Breast epithelium (tissue), 4 donors: ENCODE measurements around the gene GJA4. TPM values are rescaled to one million over a fixed set of nuclear protein-coding genes. Genes with fewer than 3 reads are reported as not detected.

Experiments
- DNase-seq, 2 donors: peaks; one replicate each; pipeline ENCODE4 v3.0.0-alpha.2; 2019; ENCODE audit warnings: low spot score in 2 of 2
- H3K27ac ChIP-seq, 2 donors: fragments of 200-600 bp; sonication (generic) in 1 of 2; one replicate each; pipeline ENCODE4 v1.5.1; 2016 to 2019; ENCODE audit warnings: mild to moderate bottlenecking in 1 of 2
- H3K27me3 ChIP-seq, 2 donors: fragments of 200-600 bp; sonication (generic) in 1 of 2; one replicate each; pipeline versions ENCODE4 v1.5.1 to v1.6.0; 2017 to 2019; ENCODE audit warnings: control low read depth in 1 of 2, mild to moderate bottlenecking in 1 of 2
- H3K36me3 ChIP-seq: fragments of 200-600 bp; one replicate; pipeline ENCODE4 v1.5.1; 2019
- H3K4me1 ChIP-seq, 2 donors: fragments of 200-600 bp; sonication (generic); one replicate each; pipeline ENCODE4 v1.5.1; 2016 to 2019; ENCODE audit warnings: control low read depth in 1 of 2
- H3K4me3 ChIP-seq, 3 donors: fragments of 200-600 bp; sonication (generic); 1 replicate in 2 of 3; 2 replicates in 1 of 3; pipeline ENCODE4 v1.5.1; 2016 to 2019; ENCODE audit warnings: mild to moderate bottlenecking in 3 of 3, moderate library complexity in 2 of 3
- H3K9me3 ChIP-seq, 2 donors: fragments of 200-600 bp; sonication (generic) in 1 of 2; one replicate each; pipeline ENCODE4 v1.5.1; 2016 to 2019; ENCODE audit warnings: control low read depth in 1 of 2
- POLR2A ChIP-seq: fragments of 450-650 bp; IDR thresholded peaks from one replicate; pipeline ENCODE4 v1.6.1; 2016; ENCODE audit warnings: antibody characterized with exemption, mild to moderate bottlenecking, moderate library complexity
- POLR2AphosphoS5 ChIP-seq, 3 donors: sonication (generic); formaldehyde crosslinking; IDR thresholded peaks; one replicate each; pipeline ENCODE4 v1.6.1; 2017; ENCODE audit warnings: antibody characterized with exemption in 3 of 3
- intact Hi-C: fragments of 100-400 bp; cut with DNase I; formaldehyde crosslinking; loops from one replicate; pipeline ENCODE4 v1.15.1; 2023; ENCODE audit warnings: low total_unique reads
- total RNA-seq, 3 donors: library from RNA; depleted of rRNA; stranded (reverse); fragments of >200 nt; gene quantifications; one replicate each; pipeline ENCODE4 v1.1.0, GENCODE V29; 2016
- TF ChIP-seq, protein P1 (sequence below), 3 donors: fragments of 450-650 bp; IDR thresholded peaks; one replicate each; pipeline ENCODE4 v1.5.1; 2016 to 2017; ENCODE audit warnings: antibody characterized with exemption in 3 of 3, mild to moderate bottlenecking in 3 of 3, moderate library complexity in 3 of 3

The GJA4 gene
- total RNA-seq, 3 donors from 2014 or later: 8.9 to 39.3 (median 18.9) TPM

GRCh38 chr1:34746785-34747637 is 45.8 kb upstream of the GJA4 start:
- intact Hi-C loops: no loop called here
- DNase-seq: no peak

DNA sequence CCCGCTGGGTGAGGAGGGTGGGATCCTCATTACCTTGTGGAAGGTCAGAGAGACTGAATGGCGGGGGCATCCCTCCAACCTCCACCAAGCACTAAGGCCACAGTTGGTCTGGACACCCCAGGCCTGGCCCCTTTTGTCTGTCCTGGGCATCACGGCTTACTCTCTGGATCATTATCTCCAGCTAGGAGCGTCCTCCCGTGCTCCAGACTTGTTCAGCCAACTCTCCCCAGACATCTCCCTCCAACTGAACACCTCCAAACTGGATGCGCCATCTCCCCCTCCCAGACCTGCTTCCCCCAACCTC is 45.2 kb upstream of the GJA4 start:
- intact Hi-C loops: no loop called here

More at GRCh38 chr1:34746785-34747637, 45.8 kb upstream of the GJA4 start:
- no peak for TF ChIP-seq POLR2A
- TF ChIP-seq, protein P1, sequence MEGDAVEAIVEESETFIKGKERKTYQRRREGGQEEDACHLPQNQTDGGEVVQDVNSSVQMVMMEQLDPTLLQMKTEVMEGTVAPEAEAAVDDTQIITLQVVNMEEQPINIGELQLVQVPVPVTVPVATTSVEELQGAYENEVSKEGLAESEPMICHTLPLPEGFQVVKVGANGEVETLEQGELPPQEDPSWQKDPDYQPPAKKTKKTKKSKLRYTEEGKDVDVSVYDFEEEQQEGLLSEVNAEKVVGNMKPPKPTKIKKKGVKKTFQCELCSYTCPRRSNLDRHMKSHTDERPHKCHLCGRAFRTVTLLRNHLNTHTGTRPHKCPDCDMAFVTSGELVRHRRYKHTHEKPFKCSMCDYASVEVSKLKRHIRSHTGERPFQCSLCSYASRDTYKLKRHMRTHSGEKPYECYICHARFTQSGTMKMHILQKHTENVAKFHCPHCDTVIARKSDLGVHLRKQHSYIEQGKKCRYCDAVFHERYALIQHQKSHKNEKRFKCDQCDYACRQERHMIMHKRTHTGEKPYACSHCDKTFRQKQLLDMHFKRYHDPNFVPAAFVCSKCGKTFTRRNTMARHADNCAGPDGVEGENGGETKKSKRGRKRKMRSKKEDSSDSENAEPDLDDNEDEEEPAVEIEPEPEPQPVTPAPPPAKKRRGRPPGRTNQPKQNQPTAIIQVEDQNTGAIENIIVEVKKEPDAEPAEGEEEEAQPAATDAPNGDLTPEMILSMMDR (IDR thresholded peaks at IDR 0.05): no peak
- no peak for TF ChIP-seq POLR2AphosphoS5 (IDR thresholded peaks at IDR 0.05)
- H3K4me1 ChIP-seq: no peaks in the 10 kb centered on the region
- H3K27ac ChIP-seq: no peak overlapping the region
- H3K27me3 ChIP-seq: peaks cover 0 to 5% of the 10 kb centered on the region in 2 donors
- H3K9me3 ChIP-seq: no peaks in the 10 kb centered on the region
- H3K36me3 ChIP-seq: no peaks in the 10 kb centered on the region
- H3K4me3 ChIP-seq: no peak overlapping the region

DNA sequence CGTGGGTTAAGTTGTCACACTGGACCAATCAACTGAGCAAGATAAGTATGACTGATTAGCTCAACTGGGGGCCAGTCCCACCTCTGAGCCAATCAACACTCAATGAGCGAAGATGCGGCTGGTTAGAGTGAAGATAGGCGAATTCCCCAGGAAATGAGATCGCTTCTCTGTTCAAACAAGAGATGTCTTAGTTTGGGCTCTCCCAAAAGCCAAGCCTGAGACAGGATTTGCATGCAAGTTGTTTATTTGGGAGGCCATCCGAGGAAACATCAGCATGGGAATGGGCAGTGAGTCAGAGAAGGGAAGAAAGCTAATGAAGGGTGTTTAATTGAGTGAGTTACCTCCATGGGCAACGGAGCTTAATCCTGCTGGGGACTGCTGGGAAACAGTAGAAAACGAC is 42.8 kb upstream of the GJA4 start:
- no peak for DNase-seq
- no peaks in the 10 kb centered on the region for H3K9me3 ChIP-seq
- no peak overlapping the region for H3K27ac ChIP-seq
- intact Hi-C loops: no loop called here
- no peak for TF ChIP-seq POLR2A
- no peak for TF ChIP-seq POLR2AphosphoS5 (IDR thresholded peaks at IDR 0.05)
- TF ChIP-seq, protein P1 (IDR thresholded peaks at IDR 0.05): no peak
- H3K4me3 ChIP-seq: no peak overlapping the region
- H3K36me3 ChIP-seq: no peaks in the 10 kb centered on the region
- H3K4me1 ChIP-seq: no peaks in the 10 kb centered on the region
- H3K27me3 ChIP-seq: peaks cover 0 to 5% of the 10 kb centered on the region in 2 donors

More for the DNA sequence above, 45.2 kb upstream of the GJA4 start:
- H3K4me1 ChIP-seq: no peaks in the 10 kb centered on the region
- no peak overlapping the region for H3K4me3 ChIP-seq
- H3K9me3 ChIP-seq: no peaks in the 10 kb centered on the region
- no peak for TF ChIP-seq POLR2A
- TF ChIP-seq, protein P1 (IDR thresholded peaks at IDR 0.05): no peak
- TF ChIP-seq POLR2AphosphoS5 (IDR thresholded peaks at IDR 0.05): no peak
- no peak overlapping the region for H3K27ac ChIP-seq
- H3K27me3 ChIP-seq: peaks cover 0 to 5% of the 10 kb centered on the region in 2 donors
- H3K36me3 ChIP-seq: no peaks in the 10 kb centered on the region
- DNase-seq: no peak

DNA sequence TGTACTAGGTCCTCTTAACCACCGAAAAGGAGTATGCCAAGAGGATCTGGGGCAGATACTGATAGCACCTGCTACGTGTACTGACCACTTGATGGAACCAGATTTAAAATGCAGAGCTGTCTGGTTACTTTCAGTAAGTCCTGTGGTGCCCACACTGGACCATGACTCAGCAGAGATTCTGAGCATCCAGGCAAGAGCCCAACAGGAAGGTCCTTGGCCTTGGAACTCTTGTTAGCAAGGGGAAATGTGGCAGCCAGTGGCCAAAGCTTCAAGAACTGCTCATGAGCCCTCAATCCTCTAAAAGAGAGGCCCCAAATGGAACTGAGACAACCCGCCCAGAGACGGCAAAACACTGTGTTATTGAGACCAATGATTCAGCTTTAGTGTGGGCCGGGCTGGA is 42.2 kb upstream of the GJA4 start:
- H3K9me3 ChIP-seq: no peaks in the 10 kb centered on the region
- H3K27me3 ChIP-seq: peaks cover 0 to 5% of the 10 kb centered on the region in 2 donors
- no peak for TF ChIP-seq POLR2A
- TF ChIP-seq POLR2AphosphoS5 (IDR thresholded peaks at IDR 0.05): no peak
- TF ChIP-seq, protein P1 (IDR thresholded peaks at IDR 0.05): no peak
- H3K4me3 ChIP-seq: no peak overlapping the region
- no peaks in the 10 kb centered on the region for H3K36me3 ChIP-seq
- intact Hi-C loops: no loop called here
- H3K4me1 ChIP-seq: no peaks in the 10 kb centered on the region
- H3K27ac ChIP-seq: no peak overlapping the region
- DNase-seq: no peak

GRCh38 chr1:34753163-34753562 is 39.6 kb upstream of the GJA4 start:
- no peak overlapping the region for H3K27ac ChIP-seq

More at GRCh38 chr1:34753163-34753562, 39.6 kb upstream of the GJA4 start:
- Histone ChIP-seq H3K27me3 (no peaks in the 10 kb centered on the region), H3K36me3 (no peaks in the 10 kb centered on the region), H3K9me3 (no peaks in the 10 kb centered on the region), H3K4me1 (no peaks in the 10 kb centered on the region), H3K4me3 (no peak overlapping the region)
- intact Hi-C loops: no loop called here
- no peak for DNase-seq
- TF ChIP-seq, protein P1 (IDR thresholded peaks at IDR 0.05): no peak
- TF ChIP-seq POLR2AphosphoS5 (IDR thresholded peaks at IDR 0.05) (no peak), POLR2A (no peak)
